GM08714 (cell line): Measurements from ENCODE around the gene TMED1.
"Not testable (repeated sequence)": the region's sequence is repeated elsewhere in the genome, so short reads cannot be mapped to it uniquely, and the experiment has no call there.

ENCODE experiments used
- H3K4me3 ChIP-seq: fragments of 200-500 bp; sonication (Bioruptor generic); 2 replicates; pipeline ENCODE4 v1.5.1; 2014; ENCODE audit warnings: mild to moderate bottlenecking, low read length, inconsistent platforms
- ZNF274 ChIP-seq: IDR thresholded peaks from 2 replicates; pipeline ENCODE4 v1.6.1; 2012; ENCODE audit warnings: mild to moderate bottlenecking, low read depth, low read length

The TMED1 gene

DNA sequence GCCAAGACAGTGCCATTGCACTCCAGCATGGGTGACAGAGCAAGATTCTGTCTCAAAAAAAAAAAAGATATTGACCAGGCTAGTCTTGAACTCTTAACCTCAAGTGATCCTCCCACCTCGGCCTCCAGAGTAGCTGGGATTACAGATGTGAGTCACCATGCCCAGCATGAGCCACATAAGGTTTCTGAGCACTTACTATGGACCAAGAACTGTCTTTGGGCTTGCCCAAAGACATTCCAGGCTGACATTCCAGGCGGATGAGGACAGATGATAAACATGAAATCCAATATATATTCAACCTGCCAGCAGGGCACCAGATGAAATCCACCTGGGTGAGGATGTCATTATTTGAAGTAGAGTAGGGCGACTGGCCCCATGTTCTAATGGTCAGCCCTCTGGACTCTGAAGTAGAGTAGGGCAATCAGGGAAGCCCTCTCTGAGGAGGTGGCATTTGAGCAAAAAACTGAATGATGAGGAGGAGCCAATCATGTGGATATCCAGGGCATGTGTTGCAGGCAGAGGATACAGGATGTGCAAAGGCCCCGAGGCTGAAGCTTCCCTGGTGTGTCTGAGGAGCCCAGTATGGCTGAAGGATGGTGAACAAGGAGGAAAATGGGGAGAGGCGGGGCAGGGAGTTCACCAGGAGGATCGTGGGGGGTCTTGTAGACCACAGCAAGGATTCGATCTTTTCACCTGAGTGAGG lies 16.2 kb upstream of the TMED1 start:
- H3K4me3 ChIP-seq, result no peak overlapping the region
- TF ChIP-seq ZNF274, result no peak

DNA sequence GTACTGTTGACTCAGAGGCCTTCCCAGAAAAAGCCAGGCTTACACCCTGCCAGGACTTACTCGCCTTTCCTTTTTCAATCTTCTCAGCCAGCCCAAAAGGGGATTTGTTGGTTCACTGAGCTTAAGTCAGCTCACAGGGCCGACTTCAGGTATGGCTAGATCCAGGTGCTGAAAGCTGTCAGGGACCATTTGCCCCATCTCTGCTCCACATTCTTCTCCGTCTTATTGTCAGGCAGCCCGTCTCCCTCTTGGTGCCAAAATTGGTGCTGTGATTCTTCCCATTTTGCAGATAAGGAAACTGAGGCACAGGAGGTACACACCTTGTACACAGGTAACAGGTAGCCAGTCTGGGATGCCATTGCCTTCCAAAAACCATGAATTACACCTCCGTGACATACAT lies 14.6 kb upstream of the TMED1 start:
- TF ChIP-seq ZNF274, result no peak

DNA sequence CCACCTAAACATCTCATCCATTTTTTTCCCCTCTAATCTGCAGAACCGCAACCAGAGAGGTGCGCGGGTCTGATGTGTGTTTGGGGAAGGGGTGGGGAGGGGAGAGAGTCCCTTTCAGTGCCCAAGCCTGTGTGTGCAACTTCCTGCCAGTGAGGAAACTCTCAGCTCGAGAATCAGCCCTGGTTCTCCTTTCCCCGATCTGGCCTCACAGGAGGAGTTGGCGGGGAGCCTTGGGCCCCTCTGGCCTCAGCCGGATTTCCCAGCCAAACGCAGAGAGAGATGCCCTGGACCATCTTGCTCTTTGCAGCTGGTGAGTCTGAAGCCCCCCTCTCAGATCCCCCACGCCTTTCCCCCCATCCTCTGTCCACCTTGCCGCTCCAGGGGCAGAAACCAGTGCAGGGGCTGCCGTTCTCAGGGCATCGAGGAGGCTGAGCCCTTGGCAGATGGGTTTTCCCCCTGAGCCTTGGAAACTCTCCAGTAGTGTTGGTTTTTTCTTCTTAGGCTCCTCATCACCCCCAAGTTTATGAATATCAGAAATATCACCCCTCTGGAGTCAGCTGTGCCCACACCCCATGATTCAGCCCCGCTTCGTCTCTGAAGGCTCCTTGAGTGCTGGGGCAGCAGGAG lies 12.3 kb upstream of the TMED1 start, which contains the start of gene C19orf38:
TSS of gene C19orf38 (plus strand) at position 186 of the 627 bp plus-strand sequence. CDS start at position 280, 94 bp downstream.
- no peak within 1 kb of the TSS for H3K4me3 ChIP-seq
- no peak for TF ChIP-seq ZNF274

More for the DNA sequence above, 14.6 kb upstream of the TMED1 start:
- no peak overlapping the region for H3K4me3 ChIP-seq

DNA sequence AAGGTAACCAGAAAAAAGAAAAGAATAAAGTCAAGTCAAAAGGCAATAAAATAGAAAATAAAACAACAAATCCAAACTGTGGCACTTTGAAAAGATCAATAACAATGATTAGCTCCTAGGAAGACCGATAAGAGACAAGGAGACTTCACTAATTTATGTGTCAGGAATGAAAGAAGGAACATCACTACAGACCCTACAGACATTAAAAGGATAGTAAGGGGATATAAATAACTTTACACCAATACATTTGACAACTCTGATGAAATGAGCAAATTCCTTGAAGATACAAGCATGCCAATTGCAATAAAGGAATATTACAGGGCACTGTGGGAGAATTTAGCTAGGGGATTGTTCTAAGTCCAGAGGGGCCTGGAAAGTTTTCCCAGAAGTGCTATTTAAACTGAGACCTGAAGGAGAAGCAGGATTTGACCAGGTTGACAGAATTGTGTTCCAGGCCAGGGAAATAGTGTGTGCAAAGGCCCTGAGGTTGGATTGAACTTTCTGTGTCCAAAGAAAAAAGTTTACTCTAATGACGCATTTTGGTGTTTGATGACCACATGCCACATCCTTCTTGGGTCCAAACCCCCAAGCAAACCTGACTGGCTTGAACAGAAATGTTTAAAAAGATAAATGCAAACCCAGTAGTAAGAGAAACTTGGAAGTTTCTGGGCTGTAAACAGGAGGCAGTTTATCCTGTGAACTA lies 10.6 kb upstream of the TMED1 start:
- H3K4me3 ChIP-seq, result no peak overlapping the region
- no peak for TF ChIP-seq ZNF274

DNA sequence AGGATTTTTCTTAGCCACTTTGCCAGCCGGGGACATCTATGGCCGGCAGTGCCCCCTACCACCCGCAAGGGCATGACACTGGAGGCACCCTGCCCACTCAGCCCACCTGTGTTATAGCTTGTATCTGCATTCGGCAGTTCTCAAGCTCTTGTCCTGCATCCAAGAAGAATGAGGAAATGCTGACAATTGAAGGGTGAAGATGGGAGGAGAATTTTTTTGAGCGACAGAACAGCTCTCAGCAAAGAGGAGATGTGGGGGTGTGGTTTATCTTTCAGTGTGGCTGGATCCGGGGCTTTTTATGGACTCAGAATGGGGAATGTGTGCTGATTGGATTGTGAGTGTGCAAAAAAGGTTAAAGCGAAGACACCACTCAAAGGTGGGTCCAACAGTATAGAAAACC lies 6.8 kb upstream of the TMED1 start:
- no peak for TF ChIP-seq ZNF274
- no peak overlapping the region for H3K4me3 ChIP-seq

DNA sequence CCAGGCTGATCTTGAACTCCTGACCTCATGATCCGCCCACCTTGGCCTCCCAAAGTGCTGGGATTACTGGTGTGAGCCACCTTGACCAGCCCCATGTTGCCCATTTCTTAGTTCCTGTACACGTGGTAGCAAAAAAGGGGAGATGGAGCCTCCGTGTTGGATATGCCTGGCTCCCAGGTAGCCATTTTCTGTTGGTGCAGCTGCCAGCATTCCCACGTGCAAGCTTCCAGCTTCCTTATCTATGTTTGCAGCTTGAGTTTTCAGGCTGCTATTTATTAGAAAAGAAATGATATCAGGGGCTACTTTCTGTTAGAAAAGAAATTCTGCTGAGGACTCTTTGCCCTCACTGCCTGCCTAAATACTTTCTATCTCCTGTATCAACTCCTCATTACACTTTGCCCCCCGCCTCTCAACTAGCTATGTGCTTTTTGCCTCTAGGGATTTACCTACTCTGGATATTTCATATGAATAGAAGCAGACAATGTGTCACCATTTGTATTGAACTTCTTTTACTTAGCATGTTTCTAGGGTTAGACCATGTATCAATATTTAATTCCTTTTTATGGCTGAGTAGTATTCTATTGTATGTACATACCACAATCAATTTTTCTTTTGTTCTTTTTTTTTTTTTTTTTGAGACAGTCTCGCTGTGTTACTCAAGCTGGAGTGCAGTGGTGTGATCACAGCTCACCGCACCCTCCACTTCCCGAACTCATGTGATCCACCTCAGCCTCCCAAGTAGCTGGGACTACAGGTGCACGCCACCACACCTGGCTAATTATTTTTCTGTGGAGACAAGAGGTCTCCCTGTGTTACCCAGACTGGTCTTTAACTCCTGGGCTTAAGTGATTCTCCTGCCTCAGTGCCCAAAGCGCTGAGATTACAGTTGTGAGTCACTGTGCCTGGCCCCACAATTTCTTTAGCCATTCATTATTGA lies 3.4 kb upstream of the TMED1 start:
- TF ChIP-seq ZNF274, result no peak
- no peak overlapping the region for H3K4me3 ChIP-seq

DNA sequence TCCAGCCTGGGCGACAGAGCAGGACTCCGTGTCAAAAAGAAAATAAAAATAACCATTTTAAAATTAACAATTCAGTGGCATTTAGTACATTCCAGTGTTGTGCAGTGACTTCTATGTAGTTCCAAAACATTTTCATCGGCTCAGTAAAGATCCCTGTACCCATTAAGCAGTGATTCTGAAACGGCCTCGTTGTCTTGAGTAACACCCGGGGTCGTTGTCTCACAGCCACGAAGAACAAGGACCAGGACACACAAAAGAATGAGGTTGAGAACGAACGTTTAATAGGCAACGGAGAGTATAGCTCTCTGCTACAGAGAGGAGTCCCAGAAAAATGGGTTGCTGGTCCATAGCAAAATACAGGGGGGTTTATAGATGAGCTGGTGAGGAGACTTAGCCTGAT lies 2.4 kb upstream of the TMED1 start:
- TF ChIP-seq ZNF274, result no peak
- no peak overlapping the region for H3K4me3 ChIP-seq

DNA sequence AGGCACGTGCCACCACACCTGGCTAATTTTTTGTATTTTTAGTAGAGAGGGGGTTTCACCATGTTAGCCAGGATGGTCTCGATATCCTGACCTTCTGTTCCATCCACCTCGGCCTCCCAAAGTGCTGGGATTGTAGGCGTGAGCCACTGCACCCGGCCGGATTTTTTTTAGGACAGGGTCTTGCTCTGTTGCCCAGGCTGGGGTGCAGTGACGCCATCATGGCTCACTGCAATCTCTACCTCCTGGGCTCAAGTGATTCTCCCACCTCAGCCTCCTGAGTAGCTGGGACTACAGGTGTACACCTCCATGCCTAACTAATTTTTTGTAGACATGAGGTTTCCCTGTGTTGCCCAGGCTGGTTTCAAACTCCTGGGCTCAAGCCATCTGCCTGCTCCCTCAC lies 1.6 kb upstream of the TMED1 start:
- not testable (repeated sequence) for H3K4me3 ChIP-seq

DNA sequence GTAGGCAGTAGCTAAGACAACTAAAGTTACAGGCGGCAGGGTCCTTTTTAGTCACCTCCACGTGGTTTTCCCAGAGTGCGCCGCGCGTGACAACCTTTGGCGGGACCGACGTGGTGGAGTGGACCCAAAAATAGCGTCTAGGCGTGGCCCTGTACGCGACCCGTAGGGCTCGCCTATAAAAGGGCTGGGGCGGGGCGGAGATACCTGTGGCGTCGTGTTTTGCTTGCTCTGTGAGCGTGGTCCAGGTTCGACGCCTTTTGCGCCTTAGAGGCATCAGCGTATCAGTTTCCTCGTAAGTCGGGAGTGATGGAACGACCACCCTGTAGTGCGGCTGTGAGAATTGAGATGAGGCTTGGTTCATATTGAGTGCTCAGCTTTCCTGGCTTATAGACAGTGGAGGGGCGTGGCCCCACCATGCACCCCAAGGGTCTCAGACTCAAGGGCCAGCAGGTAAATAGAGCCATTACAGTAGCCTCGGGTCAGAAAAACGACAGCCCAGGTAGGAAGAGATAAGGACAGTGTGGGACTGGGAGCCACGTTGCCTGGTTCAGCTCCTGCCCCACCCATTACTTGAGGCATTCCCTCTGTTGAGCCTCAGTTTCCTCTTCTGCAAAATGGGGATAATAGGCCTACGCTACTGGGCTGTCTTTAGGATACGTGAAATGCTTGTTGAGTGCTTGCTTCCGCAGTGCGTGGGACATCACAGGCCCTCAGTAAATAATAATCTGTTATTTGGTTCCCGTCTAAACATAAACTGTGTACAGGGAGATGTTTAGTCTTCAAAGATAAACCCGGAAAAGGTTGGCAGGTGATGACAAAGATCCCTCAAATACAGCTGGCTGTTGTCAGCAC lies 693 bp upstream of the TMED1 start:
- no peak for TF ChIP-seq ZNF274

DNA sequence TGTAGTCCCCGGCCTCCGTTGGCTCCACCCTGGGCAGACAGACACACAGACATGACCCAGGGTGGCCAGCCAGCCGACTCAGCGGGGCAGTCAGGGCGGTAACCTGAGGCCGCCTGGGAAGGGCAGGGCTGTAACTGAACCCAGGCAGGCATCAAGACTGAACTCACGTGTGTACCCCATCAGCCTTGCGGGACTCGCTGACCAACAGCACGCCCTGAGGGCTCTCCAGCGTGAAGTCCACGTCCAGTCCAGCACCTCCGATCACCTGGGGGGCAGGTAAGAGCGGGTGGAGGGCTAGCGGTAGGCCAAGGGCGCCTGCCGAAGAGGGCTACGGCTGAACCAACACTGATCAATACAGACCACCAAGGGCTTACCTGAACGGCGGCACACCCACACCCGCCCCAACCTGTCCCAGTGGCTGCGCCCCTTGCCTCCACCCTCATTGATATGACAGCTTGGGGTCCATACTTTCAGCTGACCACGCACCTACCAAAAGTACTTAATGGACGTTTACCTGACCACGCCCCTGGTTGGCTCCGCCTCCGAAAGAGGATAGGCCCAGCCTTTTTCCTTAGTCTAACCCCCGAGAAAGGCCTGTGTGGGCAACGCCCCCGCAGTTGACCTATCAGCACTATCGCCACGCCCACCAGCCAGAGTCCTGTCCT lies 791 bp downstream of the TMED1 start:
- no peak for TF ChIP-seq ZNF274

More for the DNA sequence above, 693 bp upstream of the TMED1 start:
- peak overlapping the region; percentile 78; the same call in 1 of the 2 replicates for H3K4me3 ChIP-seq

DNA sequence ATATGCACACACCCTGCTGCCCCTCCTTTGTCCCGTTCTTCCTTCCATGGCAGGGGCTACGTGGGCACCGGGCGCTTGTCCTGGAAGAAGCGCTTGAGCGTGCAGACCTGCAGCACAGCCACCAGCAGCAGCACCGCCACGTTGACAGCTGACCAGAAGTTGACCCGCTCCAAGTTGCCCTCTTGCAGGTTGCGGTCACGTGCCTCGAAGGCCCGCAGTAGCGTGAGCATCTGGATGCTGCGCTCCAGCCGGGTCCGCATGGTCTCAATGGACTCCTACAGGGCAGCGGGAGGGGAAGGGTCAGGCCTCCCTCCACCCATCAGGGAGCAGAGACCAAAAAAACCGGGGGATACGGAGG lies 3.1 kb downstream of the TMED1 start:
- H3K4me3 ChIP-seq, result no peak overlapping the region
- TF ChIP-seq ZNF274, result no peak

More for the DNA sequence above, 791 bp downstream of the TMED1 start:
- H3K4me3 ChIP-seq, result peak overlapping the region; percentile 16; the same call in 1 of the 2 replicates
